IMR-90 (cell line): Measurements from ENCODE around the gene ZBTB46. TPM values are rescaled to one million over a fixed set of nuclear protein-coding genes. Genes with fewer than 3 reads are reported as not detected.

ENCODE experiments used
- ATAC-seq: fragments of 200-7000 bp; cut with Tn5 transposase; 2 replicates; pipeline ENCODE4 v1.9.1; 2020; ENCODE audit warnings: low read depth, mild to moderate bottlenecking, moderate library complexity
- BruUV-seq: library from RNA; stranded (reverse); fragments of 400-500 nt; replicated peaks from 2 replicates; lab custom pipeline; 2021; lab: Mats Ljungman, UMichigan
- CTCF ChIA-PET: fragments of 300-600 bp; formaldehyde crosslinking; extraction: SDS; loops from one replicate; lab custom pipeline; 2021; ENCODE audit warnings: antibody characterized with exemption; lab: Yijun Ruan, JAX
- POLR2A ChIA-PET: fragments of 300-600 bp; sonication (Branson Sonifier 250); formaldehyde crosslinking; loops from one replicate; lab custom pipeline; 2022; ENCODE audit warnings: antibody characterized with exemption; ENCODE audit not compliant: unreplicated experiment; lab: Charles Lee
- DNase-seq: peaks from one replicate; pipeline ENCODE4 v3.0.0; 2013
- H2AFZ ChIP-seq: replicated peaks from 2 replicates; pipeline ENCODE3; 2013; ENCODE audit warnings: low read length, mild to moderate bottlenecking; ENCODE audit not compliant: poor library complexity
- H2AK5ac ChIP-seq: 2 replicates; pipeline ENCODE4 v1.6.1; 2013; ENCODE audit warnings: low read depth, low read length, inconsistent platforms
- H2AK9ac ChIP-seq: replicated peaks from 2 replicates; pipeline ENCODE3; 2013; ENCODE audit warnings: mild to moderate bottlenecking, low read depth, low read length, moderate library complexity; ENCODE audit not compliant: poor library complexity
- H2BK120ac ChIP-seq: 2 replicates; pipeline ENCODE4 v1.6.1; 2013; ENCODE audit warnings: low read depth, low read length, inconsistent platforms
- H2BK15ac ChIP-seq: 3 replicates; pipeline ENCODE4 v1.6.1; 2013; ENCODE audit warnings: low read depth, low read length, inconsistent platforms
- H2BK20ac ChIP-seq: 2 replicates; pipeline ENCODE4 v1.6.1; 2013; ENCODE audit warnings: low read depth, mild to moderate bottlenecking, inconsistent platforms, low read length, moderate library complexity
- H2BK5ac ChIP-seq: 2 replicates; pipeline ENCODE4 v1.6.1; 2013; ENCODE audit warnings: mild to moderate bottlenecking, low read depth, low read length, inconsistent platforms; ENCODE audit not compliant: poor library complexity, severe bottlenecking
- H3K14ac ChIP-seq: replicated peaks from 2 replicates; pipeline ENCODE4 v1.6.1; 2013; ENCODE audit warnings: low read depth, low read length, inconsistent platforms
- H3K18ac ChIP-seq: 2 replicates; pipeline ENCODE4 v1.6.1; 2013; ENCODE audit warnings: low read depth, low read length, control low read depth
- H3K23ac ChIP-seq: 2 replicates; pipeline ENCODE4 v1.6.1; 2013; ENCODE audit warnings: low read depth, low read length, inconsistent platforms
- H3K27ac ChIP-seq: 2 replicates; pipeline ENCODE4 v1.5.1; 2013; ENCODE audit warnings: mild to moderate bottlenecking, control low read depth, low read length; ENCODE audit not compliant: insufficient read depth
- H3K27me3 ChIP-seq: 2 replicates; pipeline ENCODE4 v1.6.1; 2013; ENCODE audit warnings: low read length; ENCODE audit not compliant: control insufficient read depth, insufficient read depth
- H3K36me3 ChIP-seq: 2 replicates; pipeline ENCODE4 v1.6.1; 2013; ENCODE audit warnings: low read length, mixed read lengths; ENCODE audit not compliant: control insufficient read depth, insufficient read depth
- H3K4ac ChIP-seq: 2 replicates; pipeline ENCODE4 v1.6.1; 2013; ENCODE audit warnings: low read depth, low read length, inconsistent platforms
- H3K4me1 ChIP-seq: 2 replicates; pipeline ENCODE4 v1.6.1; 2013; ENCODE audit warnings: low read length, mixed read lengths; ENCODE audit not compliant: control insufficient read depth, insufficient read depth
- H3K4me2 ChIP-seq: 2 replicates; pipeline ENCODE4 v1.6.1; 2013; ENCODE audit warnings: low read depth, mild to moderate bottlenecking, control low read depth, low read length, moderate library complexity
- H3K4me3 ChIP-seq: 2 replicates; pipeline ENCODE4 v1.5.1; 2013; ENCODE audit warnings: low read depth, mild to moderate bottlenecking, control low read depth, low read length, moderate library complexity; ENCODE audit not compliant: insufficient read depth
- H3K56ac ChIP-seq: 2 replicates; pipeline ENCODE4 v1.6.1; 2013; ENCODE audit warnings: low read length, inconsistent platforms; ENCODE audit not compliant: insufficient read depth; ENCODE audit errors: extremely low read depth
- H3K79me1 ChIP-seq, 2 experiments: 2 replicates each; pipeline ENCODE4 v1.6.1; 2013; ENCODE audit warnings: low read length in 2 of 2, inconsistent platforms in 1 of 2, low read depth in 1 of 2
- H3K9ac ChIP-seq: 2 replicates; pipeline ENCODE4 v1.6.1; 2013; ENCODE audit warnings: low read depth, low read length, control low read depth
- H3K9me1 ChIP-seq: 2 replicates; pipeline ENCODE4 v1.6.1; 2013; ENCODE audit warnings: low read length, inconsistent platforms; ENCODE audit not compliant: insufficient read depth
- H3K9me3 ChIP-seq: 2 replicates; pipeline ENCODE4 v1.6.1; 2013; ENCODE audit warnings: low read length; ENCODE audit not compliant: control insufficient read depth, insufficient read depth
- H4K20me1 ChIP-seq: 2 replicates; pipeline ENCODE4 v1.6.1; 2013; ENCODE audit warnings: low read length, inconsistent platforms; ENCODE audit not compliant: insufficient read depth
- H4K5ac ChIP-seq: 2 replicates; pipeline ENCODE4 v1.6.1; 2013; ENCODE audit warnings: mild to moderate bottlenecking, low read depth, low read length, control low read depth
- H4K8ac ChIP-seq, 2 experiments: 2 replicates each; pipeline ENCODE4 v1.6.1; 2013; ENCODE audit warnings: low read depth in 2 of 2, low read length in 2 of 2, control low read depth in 1 of 2, inconsistent platforms in 1 of 2
- H4K91ac ChIP-seq: 2 replicates; pipeline ENCODE4 v1.6.1; 2013; ENCODE audit warnings: low read depth, low read length, inconsistent platforms; ENCODE audit not compliant: insufficient read depth
- BHLHE40 ChIP-seq: fragments of 150-350 bp; IDR thresholded peaks from 2 replicates; pipeline ENCODE4 v1.6.1; 2016; ENCODE audit warnings: mild to moderate bottlenecking, low read depth, low read length
- CHD1 ChIP-seq: IDR thresholded peaks from 2 replicates; pipeline ENCODE4 v1.6.1; 2012; ENCODE audit warnings: low read depth, low read length, improper control_type of control experiment
- FOS ChIP-seq: fragments of 150-350 bp; IDR thresholded peaks from 2 replicates; pipeline ENCODE4 v1.6.1; 2016; ENCODE audit warnings: low read depth, low read length
- MXI1 ChIP-seq: IDR thresholded peaks from 2 replicates; pipeline ENCODE4 v1.6.1; 2012; ENCODE audit warnings: low read depth, mild to moderate bottlenecking, low read length, moderate library complexity, borderline replicate concordance
- NFE2L2 ChIP-seq: fragments of 150-350 bp; IDR thresholded peaks from 2 replicates; pipeline ENCODE4 v1.6.1; 2016; ENCODE audit warnings: low read depth, mild to moderate bottlenecking, low read length
- RCOR1 ChIP-seq: IDR thresholded peaks from 2 replicates; pipeline ENCODE4 v1.6.1; 2012; ENCODE audit warnings: mild to moderate bottlenecking, low read length, improper control_type of control experiment; ENCODE audit not compliant: insufficient replicate concordance
- WGBS, 2 experiments: methylation state at CpG; one replicate each; pipeline versions ENCODE4 v1.1.5 to v1.1.7; 2013; ENCODE audit warnings: missing lambda C conversion rate in 2 of 2; ENCODE audit not compliant: insufficient read length in 1 of 2; ENCODE audit errors: extremely low coverage in 2 of 2; 5-methylcytosine and 5-hydroxymethylcytosine counted together
- dilution Hi-C: fragments of 300-500 bp; cut with HindIII; formaldehyde crosslinking; loops from one replicate; pipeline ENCODE4 v1.14.3; 2018; ENCODE audit warnings: low sequenced_read_pairs; ENCODE audit not compliant: unreplicated experiment
- in situ Hi-C: fragments of 300-500 bp; cut with MboI; formaldehyde crosslinking; loops from 3 replicates; pipeline ENCODE4 v1.14.3; 2019; ENCODE audit warnings: low sequenced_read_pairs, inconsistent platforms, mixed read lengths
- intact Hi-C: fragments of 100-400 bp; cut with micrococcal nuclease; formaldehyde crosslinking; loops from 2 replicates; pipeline ENCODE4 v1.10.0; 2022
- polyA plus RNA-seq, 3 experiments: library from polyadenylated mRNA; depleted of rRNA; stranded (reverse); fragments of >200 nt; gene quantifications; 2 replicates each; pipeline ENCODE4 v1.2.3, GENCODE V29; 2012; ENCODE audit warnings: low replicate concordance in 1 of 3
- total RNA-seq: library from RNA; depleted of rRNA; stranded (reverse); fragments of >200 nt; gene quantifications from 2 replicates; pipeline ENCODE4 v1.2.3, GENCODE V29; 2012

ZBTB46 gene
- total and polyA plus RNA-seq, 2 of the 4 experiments (the other 2 are of a cell fraction): 4.2 to 14.9 TPM

GRCh38 chr20:63702036-63702665, 128.9 kb downstream of the ZBTB46 start:
- Histone ChIP-seq H3K9ac (no peak overlapping the region), H3K4me1 (peaks cover 26% of the 10 kb centered on the region), H4K5ac (no peak overlapping the region), H3K36me3 (peaks cover 31% of the 10 kb centered on the region), H4K8ac (no peak overlapping the region), H3K56ac (no peak overlapping the region), H3K79me1 (peaks cover 29 to 77% of the 10 kb centered on the region in 2 experiments), H3K4me2 (no peak overlapping the region), H3K27me3 (no peaks in the 10 kb centered on the region), H3K27ac (no peak overlapping the region), H3K4ac (no peak overlapping the region), H4K20me1 (no peaks in the 10 kb centered on the region), H2BK15ac (no peak overlapping the region), H3K4me3 (no peak overlapping the region), H3K18ac (no peak overlapping the region), H3K14ac (no peak overlapping the region), H2AK5ac (peak overlapping the region; percentile 27; the same call in 1 of the 2 replicates), H2BK120ac (no peak overlapping the region), H4K91ac (no peak overlapping the region), H3K9me1 (no peaks in the 10 kb centered on the region), H2AFZ (no peak overlapping the region), H2BK5ac (no peak overlapping the region), H3K23ac (no peak overlapping the region), H2BK20ac (no peak overlapping the region), H2AK9ac (peak overlapping the region; percentile 1), H3K9me3 (no peaks in the 10 kb centered on the region)
- BruUV-seq: no TSS peak
- intact Hi-C loops (no loop called here), in situ Hi-C loops (loop anchor here (10.0 kb wide), 1 partner anchor 163 kb away; the partner anchor contains the start of genes ABHD16B and TPD52L2), dilution Hi-C loops (no loop called here)
- WGBS, 2 experiments: 85% methylated on average over 9 of the region's 16 CpGs; no CpG with 5 or more reads in 1 of the 2 experiments
- ATAC-seq (no peak), DNase-seq (no peak)
- ChIA-PET POLR2A (no interaction called here), CTCF (no interaction called here)
- TF ChIP-seq BHLHE40 (no peak), NFE2L2 (no peak), MXI1 (no peak), CHD1 (no peak), RCOR1 (no peak), FOS (no peak)
